Measurements from ENCODE around the gene CRELD2.

DNA sequence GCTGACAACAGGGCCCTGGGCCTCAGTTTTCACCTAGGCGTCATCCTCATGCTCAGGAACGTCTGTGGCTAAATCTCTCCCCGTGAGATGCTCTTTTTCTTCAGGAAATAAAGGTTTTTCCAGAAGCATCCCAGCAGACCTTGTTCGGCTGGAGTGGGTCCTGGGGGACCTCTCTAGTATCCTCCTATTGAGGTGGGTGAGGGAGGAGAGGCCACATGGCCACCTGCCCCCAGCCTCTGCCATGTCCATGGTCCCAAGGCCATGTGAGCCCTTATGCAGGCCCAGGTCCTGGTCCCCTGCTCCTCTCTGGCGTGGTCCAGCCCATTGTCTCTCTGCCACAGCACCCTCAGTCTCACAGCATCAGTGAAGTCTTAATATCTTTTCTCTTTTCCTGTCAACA, 22.2 kb upstream of the CRELD2 start:
- TF ChIP-seq, protein P1, sequence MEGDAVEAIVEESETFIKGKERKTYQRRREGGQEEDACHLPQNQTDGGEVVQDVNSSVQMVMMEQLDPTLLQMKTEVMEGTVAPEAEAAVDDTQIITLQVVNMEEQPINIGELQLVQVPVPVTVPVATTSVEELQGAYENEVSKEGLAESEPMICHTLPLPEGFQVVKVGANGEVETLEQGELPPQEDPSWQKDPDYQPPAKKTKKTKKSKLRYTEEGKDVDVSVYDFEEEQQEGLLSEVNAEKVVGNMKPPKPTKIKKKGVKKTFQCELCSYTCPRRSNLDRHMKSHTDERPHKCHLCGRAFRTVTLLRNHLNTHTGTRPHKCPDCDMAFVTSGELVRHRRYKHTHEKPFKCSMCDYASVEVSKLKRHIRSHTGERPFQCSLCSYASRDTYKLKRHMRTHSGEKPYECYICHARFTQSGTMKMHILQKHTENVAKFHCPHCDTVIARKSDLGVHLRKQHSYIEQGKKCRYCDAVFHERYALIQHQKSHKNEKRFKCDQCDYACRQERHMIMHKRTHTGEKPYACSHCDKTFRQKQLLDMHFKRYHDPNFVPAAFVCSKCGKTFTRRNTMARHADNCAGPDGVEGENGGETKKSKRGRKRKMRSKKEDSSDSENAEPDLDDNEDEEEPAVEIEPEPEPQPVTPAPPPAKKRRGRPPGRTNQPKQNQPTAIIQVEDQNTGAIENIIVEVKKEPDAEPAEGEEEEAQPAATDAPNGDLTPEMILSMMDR (IDR thresholded peaks at IDR 0.05), result no peak
- no peak for TF ChIP-seq POLR2A (IDR thresholded peaks at IDR 0.05)
